ENCODE measurements around the gene MAP3K1.

- TF ChIP-seq CTCF (IDR thresholded peaks at IDR 0.05) (no peak), POLR2A (IDR thresholded peaks at IDR 0.05) (no peak)
Measured at GRCh38 chr5:56822981-56823380, 7.6 kb downstream of the MAP3K1 start.

All from esophagus squamous epithelium (tissue), 4 donors.